ENCODE results near the gene NKTR.

DNA sequence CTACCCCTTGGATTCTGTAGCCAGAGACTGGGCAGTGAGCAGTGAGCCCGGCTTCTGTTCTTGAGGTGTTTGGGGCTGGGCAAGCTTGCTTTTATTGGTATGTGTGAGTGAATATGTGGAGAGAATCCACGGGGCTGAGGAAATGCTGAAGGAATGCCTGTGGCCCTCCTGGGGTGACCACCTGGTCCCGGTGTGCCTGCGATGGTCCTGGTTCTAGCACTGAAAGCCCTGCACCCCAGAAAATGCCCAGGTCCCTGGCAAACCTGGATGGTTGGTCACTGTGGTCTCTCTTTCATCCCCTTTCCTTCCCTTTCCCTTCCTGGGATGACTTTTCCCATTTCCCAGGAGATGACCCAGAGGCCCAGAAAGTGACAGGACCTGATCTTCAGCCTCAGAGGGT, 57.2 kb downstream of the NKTR start:
- TF ChIP-seq, protein P1, sequence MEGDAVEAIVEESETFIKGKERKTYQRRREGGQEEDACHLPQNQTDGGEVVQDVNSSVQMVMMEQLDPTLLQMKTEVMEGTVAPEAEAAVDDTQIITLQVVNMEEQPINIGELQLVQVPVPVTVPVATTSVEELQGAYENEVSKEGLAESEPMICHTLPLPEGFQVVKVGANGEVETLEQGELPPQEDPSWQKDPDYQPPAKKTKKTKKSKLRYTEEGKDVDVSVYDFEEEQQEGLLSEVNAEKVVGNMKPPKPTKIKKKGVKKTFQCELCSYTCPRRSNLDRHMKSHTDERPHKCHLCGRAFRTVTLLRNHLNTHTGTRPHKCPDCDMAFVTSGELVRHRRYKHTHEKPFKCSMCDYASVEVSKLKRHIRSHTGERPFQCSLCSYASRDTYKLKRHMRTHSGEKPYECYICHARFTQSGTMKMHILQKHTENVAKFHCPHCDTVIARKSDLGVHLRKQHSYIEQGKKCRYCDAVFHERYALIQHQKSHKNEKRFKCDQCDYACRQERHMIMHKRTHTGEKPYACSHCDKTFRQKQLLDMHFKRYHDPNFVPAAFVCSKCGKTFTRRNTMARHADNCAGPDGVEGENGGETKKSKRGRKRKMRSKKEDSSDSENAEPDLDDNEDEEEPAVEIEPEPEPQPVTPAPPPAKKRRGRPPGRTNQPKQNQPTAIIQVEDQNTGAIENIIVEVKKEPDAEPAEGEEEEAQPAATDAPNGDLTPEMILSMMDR (IDR thresholded peaks at IDR 0.05), result no peak
- TF ChIP-seq POLR2AphosphoS5 (IDR thresholded peaks at IDR 0.05), result no peak
- no peak for TF ChIP-seq EP300 (IDR thresholded peaks at IDR 0.05)
